NCI-H510A treated with DMSO at 0.1 percent for 48 hours (cell line): Measurements from ENCODE around the gene SIM1.

ENCODE experiments used
- DNase-seq: peaks from one replicate; lab custom pipeline; 2025; lab: John Stamatoyannopoulos, UW

SIM1 gene

GRCh38 chr6:100353276-100354015, 111.3 kb downstream of the SIM1 start:
- no peak for DNase-seq

- no peak for DNase-seq
Measured at GRCh38 chr6:100350139-100350538, 114.6 kb downstream of the SIM1 start.

- DNase-seq, result no peak
Measured at GRCh38 chr6:100349366-100349765, 115.4 kb downstream of the SIM1 start.

- no peak for DNase-seq
Measured at GRCh38 chr6:100347901-100348550, 116.7 kb downstream of the SIM1 start.

GRCh38 chr6:100346828-100347227, 117.9 kb downstream of the SIM1 start:
- no peak for DNase-seq

GRCh38 chr6:100346203-100346602, 118.5 kb downstream of the SIM1 start:
- no peak for DNase-seq

- no peak for DNase-seq
Measured at GRCh38 chr6:100344761-100345160, 120.0 kb downstream of the SIM1 start.

GRCh38 chr6:100344321-100344720, 120.4 kb downstream of the SIM1 start:
- no peak for DNase-seq

GRCh38 chr6:100343316-100344077, 121.2 kb downstream of the SIM1 start:
- no peak for DNase-seq

GRCh38 chr6:100342830-100343229, 121.9 kb downstream of the SIM1 start:
- no peak for DNase-seq

GRCh38 chr6:100339574-100340255, 125.0 kb downstream of the SIM1 start:
- no peak for DNase-seq

GRCh38 chr6:100338090-100338489, 126.6 kb downstream of the SIM1 start:
- no peak for DNase-seq

GRCh38 chr6:100336876-100337275, 127.8 kb downstream of the SIM1 start:
- DNase-seq, result no peak

GRCh38 chr6:100335991-100336390, 128.7 kb downstream of the SIM1 start:
- DNase-seq, result no peak
